ENCODE data around the gene CCRL2. TPM values are rescaled to one million over a fixed set of nuclear protein-coding genes. Genes with fewer than 3 reads are reported as not detected.

CCRL2 gene
- total and polyA plus RNA-seq, 5 donors from 2014 or later, result 1.4 to 10.6 (median 2.0) TPM

Other genes starting within 250 kb of the CCRL2 start
- 0.17 TPM for gene CCR1, start 198.9 kb upstream of the CCRL2 start, total RNA-seq
- gene CCR1, start 198.9 kb upstream of the CCRL2 start, polyA plus RNA-seq, result 1 to 10 TPM in 1 of 4 donors, under 1 TPM in 2, not detected in 1; 0.11 to 1.0 (median 0.33) TPM
- gene CCR3, start 164.8 kb upstream of the CCRL2 start, total RNA-seq, result 6.0 TPM
- 10 to 100 TPM; 14.4 to 43.9 (median 17.0) TPM for gene CCR3, start 164.8 kb upstream of the CCRL2 start, polyA plus RNA-seq
- gene CCR2, start 53.1 kb upstream of the CCRL2 start, total RNA-seq, result 9.5 TPM
- 10 to 100 TPM; 14.4 to 25.6 (median 16.5) TPM for gene CCR2, start 53.1 kb upstream of the CCRL2 start, polyA plus RNA-seq
- 18.2 TPM for gene CCR5, start 36.3 kb upstream of the CCRL2 start, total RNA-seq
- gene CCR5, start 36.3 kb upstream of the CCRL2 start, polyA plus RNA-seq, result 10 to 100 TPM; 10.9 to 18.6 (median 15.7) TPM
- not detected for gene LTF, start 57.6 kb downstream of the CCRL2 start, total RNA-seq
- gene LTF, start 57.6 kb downstream of the CCRL2 start, polyA plus RNA-seq, result not detected
- gene RTP3, start 90.7 kb downstream of the CCRL2 start, total RNA-seq, result not detected
- not detected for gene RTP3, start 90.7 kb downstream of the CCRL2 start, polyA plus RNA-seq
- gene LRRC2, start 159.0 kb downstream of the CCRL2 start, total RNA-seq, result 2.4 TPM
- gene LRRC2, start 159.0 kb downstream of the CCRL2 start, polyA plus RNA-seq, result 1 to 10 TPM; 1.2 to 3.8 (median 2.2) TPM
- gene FAM240A, start 205.3 kb downstream of the CCRL2 start, total RNA-seq, result not detected
- not detected for gene FAM240A, start 205.3 kb downstream of the CCRL2 start, polyA plus RNA-seq

Data from CD4-positive, CD25-positive, alpha-beta regulatory T cell (primary cell).